HL-60 (cell line): ENCODE results near the gene RHBDL3.

Experiments
- DNase-seq, 2 experiments: peaks; one replicate each; pipeline ENCODE4 v3.0.0-alpha.2; 2010 to 2020; ENCODE audit warnings: low read depth in 1 of 2, low spot score in 1 of 2
- H3K27ac ChIP-seq: fragments of 250-450 bp; sonication (Bioruptor Pico); replicated peaks from 2 replicates; pipeline ENCODE4 v1.5.1; 2020; ENCODE audit warnings: mild to moderate bottlenecking, moderate library complexity
- H3K27me3 ChIP-seq: fragments of 250-450 bp; sonication (Bioruptor Pico); 2 replicates; pipeline ENCODE4 v1.5.1; 2021; ENCODE audit warnings: mild to moderate bottlenecking, moderate library complexity; ENCODE audit not compliant: insufficient read depth, poor library complexity, severe bottlenecking
- H3K4me3 ChIP-seq: replicated peaks from 2 replicates; pipeline ENCODE4 v1.5.1; 2011; ENCODE audit warnings: mild to moderate bottlenecking, control low read depth, low read length; ENCODE audit not compliant: insufficient read depth
- GABPA ChIP-seq: IDR thresholded peaks from 2 replicates; pipeline ENCODE4 v1.6.1; 2012; ENCODE audit warnings: low read depth
- POLR2AphosphoS5 ChIP-seq: IDR thresholded peaks from 2 replicates; pipeline ENCODE4 v1.6.1; 2012; ENCODE audit warnings: low read depth
- SPI1 ChIP-seq: IDR thresholded peaks from 2 replicates; pipeline ENCODE4 v1.6.1; 2012; ENCODE audit warnings: low read depth, mild to moderate bottlenecking, borderline replicate concordance
- TF ChIP-seq, protein P1 (sequence below): IDR thresholded peaks from one replicate; pipeline ENCODE4 v1.5.1; 2011; ENCODE audit warnings: low read length, control low read depth, inconsistent platforms; ENCODE audit not compliant: insufficient read depth
- TF ChIP-seq, protein P2 (sequence below): IDR thresholded peaks from 2 replicates; pipeline ENCODE4 v1.6.1; 2012; ENCODE audit warnings: low read depth; ENCODE audit not compliant: insufficient replicate concordance

RHBDL3 gene

DNA sequence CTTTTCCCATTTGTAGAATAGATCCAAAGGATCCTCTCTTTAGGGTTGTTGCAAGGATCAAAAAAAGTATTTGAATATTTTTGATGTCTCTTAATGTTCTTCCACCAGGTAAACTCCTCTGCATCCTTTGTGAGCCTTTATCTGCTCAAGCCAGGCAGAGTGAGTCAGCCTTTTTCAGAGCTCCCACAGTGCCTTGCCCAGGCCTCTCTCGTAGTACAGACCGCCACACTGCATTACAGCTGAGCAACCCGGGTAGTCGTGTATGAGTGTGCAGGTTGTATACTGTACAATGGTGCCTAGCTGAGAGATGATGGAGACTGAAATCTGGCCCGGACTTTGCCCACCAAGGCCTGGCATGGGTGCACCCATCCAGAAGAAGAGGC, 20.9 kb downstream of the RHBDL3 start:
- no peak overlapping the region for H3K27ac ChIP-seq
- no peak overlapping the region for H3K4me3 ChIP-seq
- no peak for TF ChIP-seq SPI1
- peaks cover 3% of the 10 kb centered on the region for H3K27me3 ChIP-seq
- DNase-seq = peak in 1 of 2 experiments; percentile 27

DNA sequence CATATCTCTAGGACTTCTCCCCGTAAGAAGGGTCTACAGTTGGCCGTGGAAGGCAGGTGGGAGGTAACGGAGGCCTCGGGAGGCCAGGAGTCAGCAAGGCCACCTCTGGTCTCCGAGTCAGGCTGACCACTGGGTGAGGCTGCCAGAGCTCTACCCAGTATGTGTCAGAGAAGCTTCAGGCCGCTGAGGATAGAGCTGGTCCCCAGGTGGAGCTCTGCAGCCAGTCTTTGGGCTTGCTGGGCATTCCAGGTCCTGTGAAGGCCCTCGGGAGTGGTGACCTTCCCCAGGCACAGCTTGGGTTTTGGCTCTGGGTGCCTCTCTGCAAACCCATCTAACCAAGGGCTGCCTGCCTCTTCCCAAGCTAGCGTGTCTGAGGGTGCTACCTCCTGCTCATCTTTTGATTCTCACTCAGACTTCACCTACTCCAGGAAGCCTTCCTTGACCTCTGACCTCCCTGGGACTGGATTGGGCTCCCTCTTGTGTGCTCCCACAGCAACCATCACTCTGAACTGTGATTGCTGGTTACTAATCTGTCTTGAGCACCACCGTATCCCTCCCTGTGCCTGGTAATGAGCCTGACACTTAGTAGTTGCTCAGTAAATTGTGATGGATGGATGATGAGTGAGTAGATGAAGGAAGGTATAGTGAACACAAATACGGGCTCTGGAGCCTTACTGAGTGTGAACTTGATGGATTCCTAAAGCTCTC, 22.3 kb downstream of the RHBDL3 start:
- Histone ChIP-seq H3K27me3 (peaks cover 3% of the 10 kb centered on the region), H3K4me3 (no peak overlapping the region), H3K27ac (peak overlapping the region; percentile 68)
- DNase-seq = no peak
- TF ChIP-seq GABPA (no peak), SPI1 (no peak), POLR2AphosphoS5 (no peak)
- TF ChIP-seq, protein P1, sequence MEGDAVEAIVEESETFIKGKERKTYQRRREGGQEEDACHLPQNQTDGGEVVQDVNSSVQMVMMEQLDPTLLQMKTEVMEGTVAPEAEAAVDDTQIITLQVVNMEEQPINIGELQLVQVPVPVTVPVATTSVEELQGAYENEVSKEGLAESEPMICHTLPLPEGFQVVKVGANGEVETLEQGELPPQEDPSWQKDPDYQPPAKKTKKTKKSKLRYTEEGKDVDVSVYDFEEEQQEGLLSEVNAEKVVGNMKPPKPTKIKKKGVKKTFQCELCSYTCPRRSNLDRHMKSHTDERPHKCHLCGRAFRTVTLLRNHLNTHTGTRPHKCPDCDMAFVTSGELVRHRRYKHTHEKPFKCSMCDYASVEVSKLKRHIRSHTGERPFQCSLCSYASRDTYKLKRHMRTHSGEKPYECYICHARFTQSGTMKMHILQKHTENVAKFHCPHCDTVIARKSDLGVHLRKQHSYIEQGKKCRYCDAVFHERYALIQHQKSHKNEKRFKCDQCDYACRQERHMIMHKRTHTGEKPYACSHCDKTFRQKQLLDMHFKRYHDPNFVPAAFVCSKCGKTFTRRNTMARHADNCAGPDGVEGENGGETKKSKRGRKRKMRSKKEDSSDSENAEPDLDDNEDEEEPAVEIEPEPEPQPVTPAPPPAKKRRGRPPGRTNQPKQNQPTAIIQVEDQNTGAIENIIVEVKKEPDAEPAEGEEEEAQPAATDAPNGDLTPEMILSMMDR = no peak

DNA sequence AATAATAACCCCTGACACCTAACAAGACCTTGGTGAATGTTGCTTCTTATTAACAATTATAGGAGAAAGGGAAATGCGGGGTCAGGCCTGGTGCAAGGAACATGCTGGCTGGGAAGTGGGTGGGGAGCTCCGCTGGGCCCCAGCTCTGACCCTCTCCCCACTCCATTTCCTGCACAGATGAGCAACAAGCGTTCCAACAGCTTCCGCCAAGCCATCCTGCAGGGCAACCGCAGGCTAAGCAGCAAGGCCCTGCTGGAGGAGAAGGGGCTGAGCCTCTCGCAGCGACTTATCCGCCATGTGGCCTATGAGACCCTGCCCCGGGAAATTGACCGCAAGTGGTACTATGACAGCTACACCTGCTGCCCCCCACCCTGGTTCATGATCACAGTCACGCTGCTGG, 23.0 kb downstream of the RHBDL3 start:
- Histone ChIP-seq H3K4me3 (no peak overlapping the region), H3K27ac (peak overlapping the region; percentile 68), H3K27me3 (peaks cover under 1% of the 10 kb centered on the region)
- peak in 1 of 2 experiments; percentile 79 for DNase-seq
- TF ChIP-seq, protein P1 = no peak
- TF ChIP-seq SPI1 = no peak
- TF ChIP-seq, protein P2, sequence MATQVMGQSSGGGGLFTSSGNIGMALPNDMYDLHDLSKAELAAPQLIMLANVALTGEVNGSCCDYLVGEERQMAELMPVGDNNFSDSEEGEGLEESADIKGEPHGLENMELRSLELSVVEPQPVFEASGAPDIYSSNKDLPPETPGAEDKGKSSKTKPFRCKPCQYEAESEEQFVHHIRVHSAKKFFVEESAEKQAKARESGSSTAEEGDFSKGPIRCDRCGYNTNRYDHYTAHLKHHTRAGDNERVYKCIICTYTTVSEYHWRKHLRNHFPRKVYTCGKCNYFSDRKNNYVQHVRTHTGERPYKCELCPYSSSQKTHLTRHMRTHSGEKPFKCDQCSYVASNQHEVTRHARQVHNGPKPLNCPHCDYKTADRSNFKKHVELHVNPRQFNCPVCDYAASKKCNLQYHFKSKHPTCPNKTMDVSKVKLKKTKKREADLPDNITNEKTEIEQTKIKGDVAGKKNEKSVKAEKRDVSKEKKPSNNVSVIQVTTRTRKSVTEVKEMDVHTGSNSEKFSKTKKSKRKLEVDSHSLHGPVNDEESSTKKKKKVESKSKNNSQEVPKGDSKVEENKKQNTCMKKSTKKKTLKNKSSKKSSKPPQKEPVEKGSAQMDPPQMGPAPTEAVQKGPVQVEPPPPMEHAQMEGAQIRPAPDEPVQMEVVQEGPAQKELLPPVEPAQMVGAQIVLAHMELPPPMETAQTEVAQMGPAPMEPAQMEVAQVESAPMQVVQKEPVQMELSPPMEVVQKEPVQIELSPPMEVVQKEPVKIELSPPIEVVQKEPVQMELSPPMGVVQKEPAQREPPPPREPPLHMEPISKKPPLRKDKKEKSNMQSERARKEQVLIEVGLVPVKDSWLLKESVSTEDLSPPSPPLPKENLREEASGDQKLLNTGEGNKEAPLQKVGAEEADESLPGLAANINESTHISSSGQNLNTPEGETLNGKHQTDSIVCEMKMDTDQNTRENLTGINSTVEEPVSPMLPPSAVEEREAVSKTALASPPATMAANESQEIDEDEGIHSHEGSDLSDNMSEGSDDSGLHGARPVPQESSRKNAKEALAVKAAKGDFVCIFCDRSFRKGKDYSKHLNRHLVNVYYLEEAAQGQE = no peak
- TF ChIP-seq POLR2AphosphoS5 = peak; percentile 83

DNA sequence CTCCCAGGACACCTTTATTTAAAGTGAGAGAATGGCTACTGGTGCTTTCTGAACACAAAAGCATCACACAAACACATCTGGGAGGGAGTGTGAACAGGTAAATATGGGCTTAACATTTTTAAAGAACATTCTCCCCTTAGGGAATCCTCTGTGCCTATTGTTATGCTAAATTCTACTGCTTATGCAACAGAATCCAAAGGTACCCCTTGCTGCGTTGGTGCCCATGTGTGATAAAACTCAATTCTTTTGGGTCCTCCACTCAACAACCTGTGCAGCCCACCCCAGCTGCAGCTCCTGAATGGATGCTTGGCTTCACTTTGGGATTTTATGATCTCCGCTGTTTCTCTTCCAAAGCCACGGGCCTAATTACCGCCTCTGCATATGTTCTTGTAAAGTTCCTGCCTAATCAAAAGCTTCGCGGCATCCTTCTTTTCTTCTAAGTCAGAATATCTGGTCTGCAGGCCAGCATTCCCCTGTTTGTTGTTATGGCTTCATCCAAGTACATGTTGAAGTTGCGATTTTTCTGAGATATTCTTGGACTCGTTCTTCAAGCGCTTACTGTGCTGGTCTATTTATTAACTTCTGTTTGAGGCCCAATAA, 23.9 kb downstream of the RHBDL3 start:
- no peak for DNase-seq
- Histone ChIP-seq H3K27ac (no peak overlapping the region), H3K4me3 (no peak overlapping the region), H3K27me3 (no peaks in the 10 kb centered on the region)
- TF ChIP-seq GABPA (no peak), SPI1 (no peak), POLR2AphosphoS5 (no peak)
- TF ChIP-seq, protein P2 = no peak
- TF ChIP-seq, protein P1 = no peak
